Adrenal gland (tissue), 5 donors: ENCODE measurements around the gene TLCD3A.

ENCODE experiments used
- CTCF ChIP-seq, 6 experiments: fragments of 450-650 bp in 4 of 6; fragments of 200-600 bp in 2 of 6; sonication (generic) in 1 of 6; IDR thresholded peaks; 1 replicate in 5 of 6; 2 replicates in 1 of 6; pipeline versions ENCODE4 v1.5.1 to v1.8.0; 2016 to 2021; ENCODE audit warnings: antibody characterized with exemption in 6 of 6, mild to moderate bottlenecking in 2 of 6, moderate library complexity in 1 of 6
- POLR2A ChIP-seq, 2 donors: fragments of 450-650 bp; IDR thresholded peaks; one replicate each; pipeline ENCODE4 v1.6.1; 2017; ENCODE audit warnings: antibody characterized with exemption in 2 of 2, mild to moderate bottlenecking in 2 of 2, moderate library complexity in 1 of 2
- donor health status: DM: no; HTN: no; CAD: no.

GRCh38 chr17:725746-726145 lies 6.7 kb upstream of the TLCD3A start:
- TF ChIP-seq CTCF (IDR thresholded peaks at IDR 0.05) (no peak), POLR2A (IDR thresholded peaks at IDR 0.05) (no peak)
